ENCODE measurements around the gene MARCO. TPM values are rescaled to one million over a fixed set of nuclear protein-coding genes. Genes with fewer than 3 reads are reported as not detected.

The MARCO gene
- total and polyA plus RNA-seq, 10 of the 15 experiments (the other 5 are each of a cell fraction or from before 2014, with no cell fraction given), result 0.13 to 0.67 (median 0.32) TPM; not detected in 5

DNA sequence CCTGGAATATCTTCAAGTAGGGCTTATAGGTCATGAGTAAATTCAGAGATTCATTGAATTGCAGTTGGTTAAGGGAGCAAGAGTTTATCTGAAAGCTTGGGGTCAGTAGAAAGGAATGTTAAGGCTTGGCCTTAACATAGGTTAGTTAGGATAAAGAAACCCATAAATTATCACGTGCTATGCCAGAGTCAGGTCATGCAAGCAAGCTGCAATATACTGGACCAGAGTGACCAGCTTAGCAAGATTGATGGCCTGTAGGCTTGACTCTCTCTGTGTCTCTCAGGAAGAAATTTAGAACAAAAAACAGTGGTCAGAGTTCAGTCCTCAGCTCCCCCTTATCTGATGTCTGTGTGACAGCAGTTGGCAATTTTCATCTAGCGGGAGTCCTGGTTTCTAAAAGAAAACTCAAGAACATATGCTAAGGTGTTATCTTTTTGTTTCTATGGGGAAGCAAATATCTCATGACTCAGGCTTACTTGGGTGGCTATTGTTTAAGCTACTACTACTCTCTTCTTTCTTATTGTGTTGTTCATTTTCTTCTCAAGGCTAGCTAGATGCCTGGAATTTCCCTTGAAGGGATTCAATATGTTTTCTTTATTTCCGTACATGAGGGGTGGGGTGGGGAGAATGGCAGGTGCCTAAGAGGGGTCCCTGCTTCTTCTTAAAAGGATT lies 28.7 kb upstream of the MARCO start:
- Histone ChIP-seq H3K4me3 (no peak overlapping the region), H3K9me3 (replicated peaks; ENCODE audit: control insufficient read depth, insufficient read depth, low read length) (no peaks in the 10 kb centered on the region), H3K27me3 (replicated peaks in 1 of 2; ENCODE audit: control insufficient read depth in 2 of 2, insufficient read depth in 2 of 2, low read length in 1 of 2) (no peaks in the 10 kb centered on the region), H4K20me1 (ENCODE audit: control insufficient read depth, insufficient read depth) (no peaks in the 10 kb centered on the region), H3K4me2 (ENCODE audit: control insufficient read depth, insufficient read depth) (no peak overlapping the region), H2AFZ (ENCODE audit: control insufficient read depth, low read depth, low read length) (no peak overlapping the region), H3K9ac (ENCODE audit: control insufficient read depth, insufficient read depth, low read length) (no peak overlapping the region), H3K4me1 (ENCODE audit: control insufficient read depth, insufficient read depth, low read length) (no peaks in the 10 kb centered on the region), H3K79me2 (ENCODE audit: control insufficient read depth, insufficient read depth, low read length) (no peaks in the 10 kb centered on the region), H3K36me3 (ENCODE audit: control insufficient read depth in 2 of 2, insufficient read depth in 2 of 2, low read length in 1 of 2) (no peaks in the 10 kb centered on the region), H3K27ac (ENCODE audit: control insufficient read depth, insufficient read depth) (no peak overlapping the region)
- intact Hi-C loops (cut with micrococcal nuclease; ENCODE audit: unreplicated experiment) (no loop called here), in situ Hi-C loops (cut with MboI) (no loop called here)
- ChIA-PET POLR2A (interaction anchor here (0.7 kb wide), 1 partner anchor 1533 kb away, joined by 3 read pairs; no protein-coding TSS in a partner anchor), RAD21 (ENCODE audit: unreplicated experiment) (no interaction called here), SMC1A (ENCODE audit: uncharacterized antibody, unreplicated experiment) (interaction anchor here (0.6 kb wide), 1 partner anchor 516 kb away, joined by 4 read pairs; no protein-coding TSS in a partner anchor), CTCF (interaction anchor here (1.4 kb wide), 1 partner anchor 30 kb away, joined by 5 read pairs; no protein-coding TSS in a partner anchor)
- WGBS (ENCODE audit: insufficient coverage, insufficient replicate concordance, low lambda C conversion rate, missing lambda C conversion rate), result 6% methylated on average over 3 of the region's 3 CpGs
- BruUV-seq (replicated peaks), result no TSS peak
- ATAC-seq, result no peak
- no peak for FAIRE-seq
- no peak for DNase-seq (ENCODE audit: low read depth, low spot score)
- TF ChIP-seq, protein P1, sequence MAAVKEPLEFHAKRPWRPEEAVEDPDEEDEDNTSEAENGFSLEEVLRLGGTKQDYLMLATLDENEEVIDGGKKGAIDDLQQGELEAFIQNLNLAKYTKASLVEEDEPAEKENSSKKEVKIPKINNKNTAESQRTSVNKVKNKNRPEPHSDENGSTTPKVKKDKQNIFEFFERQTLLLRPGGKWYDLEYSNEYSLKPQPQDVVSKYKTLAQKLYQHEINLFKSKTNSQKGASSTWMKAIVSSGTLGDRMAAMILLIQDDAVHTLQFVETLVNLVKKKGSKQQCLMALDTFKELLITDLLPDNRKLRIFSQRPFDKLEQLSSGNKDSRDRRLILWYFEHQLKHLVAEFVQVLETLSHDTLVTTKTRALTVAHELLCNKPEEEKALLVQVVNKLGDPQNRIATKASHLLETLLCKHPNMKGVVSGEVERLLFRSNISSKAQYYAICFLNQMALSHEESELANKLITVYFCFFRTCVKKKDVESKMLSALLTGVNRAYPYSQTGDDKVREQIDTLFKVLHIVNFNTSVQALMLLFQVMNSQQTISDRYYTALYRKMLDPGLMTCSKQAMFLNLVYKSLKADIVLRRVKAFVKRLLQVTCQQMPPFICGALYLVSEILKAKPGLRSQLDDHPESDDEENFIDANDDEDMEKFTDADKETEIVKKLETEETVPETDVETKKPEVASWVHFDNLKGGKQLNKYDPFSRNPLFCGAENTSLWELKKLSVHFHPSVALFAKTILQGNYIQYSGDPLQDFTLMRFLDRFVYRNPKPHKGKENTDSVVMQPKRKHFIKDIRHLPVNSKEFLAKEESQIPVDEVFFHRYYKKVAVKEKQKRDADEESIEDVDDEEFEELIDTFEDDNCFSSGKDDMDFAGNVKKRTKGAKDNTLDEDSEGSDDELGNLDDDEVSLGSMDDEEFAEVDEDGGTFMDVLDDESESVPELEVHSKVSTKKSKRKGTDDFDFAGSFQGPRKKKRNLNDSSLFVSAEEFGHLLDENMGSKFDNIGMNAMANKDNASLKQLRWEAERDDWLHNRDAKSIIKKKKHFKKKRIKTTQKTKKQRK (IDR thresholded peaks at IDR 0.05; ENCODE audit: low read depth, low read length), result no peak
- TF ChIP-seq, protein P2, sequence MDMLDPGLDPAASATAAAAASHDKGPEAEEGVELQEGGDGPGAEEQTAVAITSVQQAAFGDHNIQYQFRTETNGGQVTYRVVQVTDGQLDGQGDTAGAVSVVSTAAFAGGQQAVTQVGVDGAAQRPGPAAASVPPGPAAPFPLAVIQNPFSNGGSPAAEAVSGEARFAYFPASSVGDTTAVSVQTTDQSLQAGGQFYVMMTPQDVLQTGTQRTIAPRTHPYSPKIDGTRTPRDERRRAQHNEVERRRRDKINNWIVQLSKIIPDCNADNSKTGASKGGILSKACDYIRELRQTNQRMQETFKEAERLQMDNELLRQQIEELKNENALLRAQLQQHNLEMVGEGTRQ (IDR thresholded peaks at IDR 0.05; ENCODE audit: borderline replicate concordance, low read depth, low read length), result no peak
- TF ChIP-seq SMARCA5 (IDR thresholded peaks at IDR 0.05), result no peak
- no peak for TF ChIP-seq TARDBP (IDR thresholded peaks at IDR 0.05; ENCODE audit: borderline replicate concordance)
- TF ChIP-seq, protein P3, sequence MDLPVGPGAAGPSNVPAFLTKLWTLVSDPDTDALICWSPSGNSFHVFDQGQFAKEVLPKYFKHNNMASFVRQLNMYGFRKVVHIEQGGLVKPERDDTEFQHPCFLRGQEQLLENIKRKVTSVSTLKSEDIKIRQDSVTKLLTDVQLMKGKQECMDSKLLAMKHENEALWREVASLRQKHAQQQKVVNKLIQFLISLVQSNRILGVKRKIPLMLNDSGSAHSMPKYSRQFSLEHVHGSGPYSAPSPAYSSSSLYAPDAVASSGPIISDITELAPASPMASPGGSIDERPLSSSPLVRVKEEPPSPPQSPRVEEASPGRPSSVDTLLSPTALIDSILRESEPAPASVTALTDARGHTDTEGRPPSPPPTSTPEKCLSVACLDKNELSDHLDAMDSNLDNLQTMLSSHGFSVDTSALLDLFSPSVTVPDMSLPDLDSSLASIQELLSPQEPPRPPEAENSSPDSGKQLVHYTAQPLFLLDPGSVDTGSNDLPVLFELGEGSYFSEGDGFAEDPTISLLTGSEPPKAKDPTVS (IDR thresholded peaks at IDR 0.05; ENCODE audit: low read depth, low read length), result no peak
- TF ChIP-seq, protein P4, sequence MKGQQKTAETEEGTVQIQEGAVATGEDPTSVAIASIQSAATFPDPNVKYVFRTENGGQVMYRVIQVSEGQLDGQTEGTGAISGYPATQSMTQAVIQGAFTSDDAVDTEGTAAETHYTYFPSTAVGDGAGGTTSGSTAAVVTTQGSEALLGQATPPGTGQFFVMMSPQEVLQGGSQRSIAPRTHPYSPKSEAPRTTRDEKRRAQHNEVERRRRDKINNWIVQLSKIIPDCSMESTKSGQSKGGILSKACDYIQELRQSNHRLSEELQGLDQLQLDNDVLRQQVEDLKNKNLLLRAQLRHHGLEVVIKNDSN (IDR thresholded peaks at IDR 0.05; ENCODE audit: borderline replicate concordance, extremely low read length, insufficient read depth, low read depth, low read length), result no peak
- no peak for TF ChIP-seq PAX5 (IDR thresholded peaks at IDR 0.05; ENCODE audit: borderline replicate concordance, low read depth, low read length)
- TF ChIP-seq, protein P5, sequence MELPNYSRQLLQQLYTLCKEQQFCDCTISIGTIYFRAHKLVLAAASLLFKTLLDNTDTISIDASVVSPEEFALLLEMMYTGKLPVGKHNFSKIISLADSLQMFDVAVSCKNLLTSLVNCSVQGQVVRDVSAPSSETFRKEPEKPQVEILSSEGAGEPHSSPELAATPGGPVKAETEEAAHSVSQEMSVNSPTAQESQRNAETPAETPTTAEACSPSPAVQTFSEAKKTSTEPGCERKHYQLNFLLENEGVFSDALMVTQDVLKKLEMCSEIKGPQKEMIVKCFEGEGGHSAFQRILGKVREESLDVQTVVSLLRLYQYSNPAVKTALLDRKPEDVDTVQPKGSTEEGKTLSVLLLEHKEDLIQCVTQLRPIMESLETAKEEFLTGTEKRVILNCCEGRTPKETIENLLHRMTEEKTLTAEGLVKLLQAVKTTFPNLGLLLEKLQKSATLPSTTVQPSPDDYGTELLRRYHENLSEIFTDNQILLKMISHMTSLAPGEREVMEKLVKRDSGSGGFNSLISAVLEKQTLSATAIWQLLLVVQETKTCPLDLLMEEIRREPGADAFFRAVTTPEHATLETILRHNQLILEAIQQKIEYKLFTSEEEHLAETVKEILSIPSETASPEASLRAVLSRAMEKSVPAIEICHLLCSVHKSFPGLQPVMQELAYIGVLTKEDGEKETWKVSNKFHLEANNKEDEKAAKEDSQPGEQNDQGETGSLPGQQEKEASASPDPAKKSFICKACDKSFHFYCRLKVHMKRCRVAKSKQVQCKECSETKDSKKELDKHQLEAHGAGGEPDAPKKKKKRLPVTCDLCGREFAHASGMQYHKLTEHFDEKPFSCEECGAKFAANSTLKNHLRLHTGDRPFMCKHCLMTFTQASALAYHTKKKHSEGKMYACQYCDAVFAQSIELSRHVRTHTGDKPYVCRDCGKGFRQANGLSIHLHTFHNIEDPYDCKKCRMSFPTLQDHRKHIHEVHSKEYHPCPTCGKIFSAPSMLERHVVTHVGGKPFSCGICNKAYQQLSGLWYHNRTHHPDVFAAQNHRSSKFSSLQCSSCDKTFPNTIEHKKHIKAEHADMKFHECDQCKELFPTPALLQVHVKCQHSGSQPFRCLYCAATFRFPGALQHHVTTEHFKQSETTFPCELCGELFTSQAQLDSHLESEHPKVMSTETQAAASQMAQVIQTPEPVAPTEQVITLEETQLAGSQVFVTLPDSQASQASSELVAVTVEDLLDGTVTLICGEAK (IDR thresholded peaks at IDR 0.05; ENCODE audit: borderline replicate concordance), result no peak
- no peak for TF ChIP-seq EGR1 (IDR thresholded peaks at IDR 0.05; ENCODE audit: borderline replicate concordance in 1 of 2, low read depth in 2 of 2, low read length in 2 of 2)
- no peak for TF ChIP-seq BRCA1 (IDR thresholded peaks at IDR 0.05; ENCODE audit: low read depth, low read length)
